LNCaP clone FGC (cell line): Measurements from ENCODE around the gene RNASE8.
A peak's percentile ranks its signal among the peaks of the same experiment; 100 is the strongest.

Experiments used
- DNase-seq: peaks from one replicate; pipeline ENCODE4 v3.0.0-alpha.2; 2011; ENCODE audit warnings: low read depth
- H3K4me3 ChIP-seq: 2 replicates; pipeline ENCODE4 v1.5.1; 2011; ENCODE audit warnings: mild to moderate bottlenecking, low read depth, low read length, control low read depth
- TF ChIP-seq, protein P1 (sequence below): IDR thresholded peaks from 2 replicates; pipeline ENCODE4 v1.5.1; 2012; ENCODE audit warnings: mild to moderate bottlenecking; ENCODE audit not compliant: control insufficient read depth, insufficient read depth; ENCODE audit errors: extremely low read depth

RNASE8 gene

DNA sequence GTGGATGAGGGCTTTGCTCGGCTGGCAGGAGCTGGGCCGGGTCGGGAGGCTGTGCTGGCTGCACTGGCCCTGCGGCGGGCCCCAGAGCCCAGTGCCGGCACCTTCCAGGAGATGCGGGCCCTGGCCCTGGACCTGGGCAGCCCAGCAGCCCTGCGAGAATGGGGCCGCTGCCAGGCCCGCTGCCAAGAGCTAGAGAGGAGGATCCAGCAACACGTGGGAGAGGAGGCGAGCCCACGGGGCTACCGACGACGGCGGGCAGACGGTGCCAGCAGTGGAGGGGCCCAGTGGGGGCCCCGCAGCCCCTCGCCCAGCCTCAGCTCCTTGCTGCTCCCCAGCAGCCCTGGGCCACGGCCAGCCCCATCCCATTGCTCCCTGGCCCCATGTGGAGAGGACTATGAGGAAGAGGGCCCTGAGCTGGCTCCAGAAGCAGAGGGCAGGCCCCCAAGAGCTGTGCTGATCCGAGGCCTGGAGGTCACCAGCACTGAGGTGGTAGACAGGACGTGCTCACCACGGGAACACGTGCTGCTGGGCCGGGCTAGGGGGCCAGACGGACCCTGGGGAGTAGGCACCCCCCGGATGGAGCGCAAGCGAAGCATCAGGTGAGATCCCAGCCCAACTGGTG lies 24.0 kb downstream of the RNASE8 start:
- no peak overlapping the region for H3K4me3 ChIP-seq
- TF ChIP-seq, protein P1, sequence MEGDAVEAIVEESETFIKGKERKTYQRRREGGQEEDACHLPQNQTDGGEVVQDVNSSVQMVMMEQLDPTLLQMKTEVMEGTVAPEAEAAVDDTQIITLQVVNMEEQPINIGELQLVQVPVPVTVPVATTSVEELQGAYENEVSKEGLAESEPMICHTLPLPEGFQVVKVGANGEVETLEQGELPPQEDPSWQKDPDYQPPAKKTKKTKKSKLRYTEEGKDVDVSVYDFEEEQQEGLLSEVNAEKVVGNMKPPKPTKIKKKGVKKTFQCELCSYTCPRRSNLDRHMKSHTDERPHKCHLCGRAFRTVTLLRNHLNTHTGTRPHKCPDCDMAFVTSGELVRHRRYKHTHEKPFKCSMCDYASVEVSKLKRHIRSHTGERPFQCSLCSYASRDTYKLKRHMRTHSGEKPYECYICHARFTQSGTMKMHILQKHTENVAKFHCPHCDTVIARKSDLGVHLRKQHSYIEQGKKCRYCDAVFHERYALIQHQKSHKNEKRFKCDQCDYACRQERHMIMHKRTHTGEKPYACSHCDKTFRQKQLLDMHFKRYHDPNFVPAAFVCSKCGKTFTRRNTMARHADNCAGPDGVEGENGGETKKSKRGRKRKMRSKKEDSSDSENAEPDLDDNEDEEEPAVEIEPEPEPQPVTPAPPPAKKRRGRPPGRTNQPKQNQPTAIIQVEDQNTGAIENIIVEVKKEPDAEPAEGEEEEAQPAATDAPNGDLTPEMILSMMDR: no peak
- DNase-seq: no peak

DNA sequence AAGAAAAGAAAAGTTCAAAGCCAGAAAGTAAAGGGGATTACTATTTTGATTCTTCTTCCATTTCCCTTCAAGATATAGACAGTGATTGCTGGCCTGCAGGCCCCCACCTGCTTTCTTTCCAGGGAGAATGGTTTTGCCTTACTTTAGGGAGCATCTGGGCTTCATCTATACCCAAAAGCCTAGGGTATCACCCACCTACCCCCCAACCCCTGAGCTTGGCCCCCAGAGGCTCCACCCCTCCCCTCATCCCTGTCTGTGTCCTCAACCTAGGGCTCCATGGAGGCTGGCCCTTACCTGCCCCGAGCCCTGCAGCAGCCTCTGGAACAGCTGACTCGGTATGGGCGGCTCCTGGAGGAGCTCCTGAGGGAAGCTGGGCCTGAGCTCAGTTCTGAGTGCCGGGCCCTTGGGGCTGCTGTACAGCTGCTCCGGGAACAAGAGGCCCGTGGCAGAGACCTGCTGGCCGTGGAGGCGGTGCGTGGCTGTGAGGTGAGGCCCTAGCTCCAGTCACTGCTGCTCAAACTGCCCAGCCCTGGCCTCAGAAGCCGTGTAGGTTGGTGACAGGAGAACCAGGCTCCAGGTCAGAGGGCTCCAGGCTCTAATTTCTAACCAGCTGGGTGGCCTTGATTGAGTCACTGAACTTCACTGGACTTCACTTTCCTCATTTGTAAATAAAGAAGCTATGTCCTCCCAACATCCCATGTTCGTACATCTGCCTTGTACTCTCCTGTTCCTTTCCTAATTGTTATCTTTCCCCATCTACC lies 26.1 kb downstream of the RNASE8 start:
- H3K4me3 ChIP-seq: no peak overlapping the region
- no peak for DNase-seq
- TF ChIP-seq, protein P1: no peak

DNA sequence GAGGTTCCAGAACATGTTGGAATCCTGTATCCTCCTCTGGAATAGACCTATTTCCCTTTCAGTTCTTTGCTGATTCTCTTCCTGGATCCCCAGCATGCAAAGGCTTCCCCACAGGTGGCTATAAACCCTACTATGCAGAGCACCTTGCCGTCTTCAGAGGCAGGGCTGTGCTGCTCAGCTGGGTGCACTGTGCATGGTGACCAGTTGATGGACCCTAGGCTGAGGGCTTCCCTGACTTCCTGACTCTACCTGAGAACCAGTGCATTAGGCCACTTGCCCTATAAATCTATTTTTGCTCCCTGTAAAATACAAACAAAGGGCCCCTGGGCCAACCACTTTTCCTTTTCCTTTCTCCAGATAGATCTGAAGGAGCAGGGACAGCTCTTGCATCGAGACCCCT lies 26.8 kb downstream of the RNASE8 start:
- no peak overlapping the region for H3K4me3 ChIP-seq
- TF ChIP-seq, protein P1: no peak
- no peak for DNase-seq

DNA sequence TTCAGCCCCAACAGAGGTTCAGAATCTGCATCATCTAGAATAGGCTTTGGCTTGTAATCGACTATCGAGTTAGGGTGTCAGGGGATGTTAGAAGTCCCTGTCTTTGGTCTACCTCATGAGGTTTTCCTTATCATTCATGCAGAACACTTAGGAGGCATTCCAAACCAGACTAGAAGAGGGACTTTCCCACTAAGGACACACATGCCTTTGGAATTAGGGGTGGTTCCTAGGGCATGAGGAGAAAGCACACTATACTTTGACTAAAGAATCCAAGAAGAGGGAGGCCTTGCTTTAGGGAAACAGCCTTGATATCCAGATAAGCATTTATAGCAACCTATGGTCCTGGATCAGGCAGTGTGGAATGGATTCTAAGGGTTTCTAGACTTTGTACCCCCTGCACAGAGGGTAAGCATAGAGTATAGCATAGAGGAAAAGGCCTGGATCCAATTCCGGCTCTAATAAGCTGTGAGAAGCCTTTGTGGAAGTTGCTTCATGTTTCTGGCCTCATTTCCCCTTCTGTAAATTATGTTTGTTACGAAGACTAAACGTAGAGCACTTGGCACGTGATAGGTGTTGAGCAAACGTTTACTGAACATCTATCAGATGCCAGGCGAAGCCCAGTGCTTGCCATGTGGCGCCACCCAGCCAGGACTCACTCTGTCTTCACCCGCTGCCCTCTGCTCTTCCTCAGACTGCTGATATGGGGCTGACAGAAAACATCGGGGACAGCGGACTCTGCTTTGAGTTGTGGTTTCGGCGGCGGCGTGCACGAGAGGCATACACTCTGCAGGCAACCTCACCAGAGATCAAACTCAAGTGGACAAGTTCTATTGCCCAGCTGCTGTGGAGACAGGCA lies 27.6 kb downstream of the RNASE8 start:
- peak; percentile 69 for DNase-seq
- no peak overlapping the region for H3K4me3 ChIP-seq
- TF ChIP-seq, protein P1: no peak

DNA sequence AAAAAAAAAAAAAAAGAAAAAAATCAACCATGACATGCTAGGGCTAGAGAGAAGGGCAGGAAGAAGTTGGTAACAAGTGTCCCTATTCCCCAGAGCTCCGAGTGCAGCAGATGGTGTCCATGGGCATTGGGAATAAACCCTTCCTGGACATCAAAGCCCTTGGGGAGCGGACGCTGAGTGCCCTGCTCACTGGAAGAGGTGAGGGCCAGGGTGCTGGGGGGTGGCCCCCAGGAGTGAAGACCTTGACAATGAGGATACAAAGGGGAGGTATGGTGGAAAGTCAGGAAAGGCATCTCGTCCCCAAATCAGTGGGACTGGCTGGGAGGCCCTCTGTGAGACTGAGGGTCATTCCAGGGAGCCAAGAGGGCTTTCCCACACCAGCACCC lies 29.3 kb downstream of the RNASE8 start:
- DNase-seq: no peak
- no peak overlapping the region for H3K4me3 ChIP-seq
- TF ChIP-seq, protein P1: no peak

DNA sequence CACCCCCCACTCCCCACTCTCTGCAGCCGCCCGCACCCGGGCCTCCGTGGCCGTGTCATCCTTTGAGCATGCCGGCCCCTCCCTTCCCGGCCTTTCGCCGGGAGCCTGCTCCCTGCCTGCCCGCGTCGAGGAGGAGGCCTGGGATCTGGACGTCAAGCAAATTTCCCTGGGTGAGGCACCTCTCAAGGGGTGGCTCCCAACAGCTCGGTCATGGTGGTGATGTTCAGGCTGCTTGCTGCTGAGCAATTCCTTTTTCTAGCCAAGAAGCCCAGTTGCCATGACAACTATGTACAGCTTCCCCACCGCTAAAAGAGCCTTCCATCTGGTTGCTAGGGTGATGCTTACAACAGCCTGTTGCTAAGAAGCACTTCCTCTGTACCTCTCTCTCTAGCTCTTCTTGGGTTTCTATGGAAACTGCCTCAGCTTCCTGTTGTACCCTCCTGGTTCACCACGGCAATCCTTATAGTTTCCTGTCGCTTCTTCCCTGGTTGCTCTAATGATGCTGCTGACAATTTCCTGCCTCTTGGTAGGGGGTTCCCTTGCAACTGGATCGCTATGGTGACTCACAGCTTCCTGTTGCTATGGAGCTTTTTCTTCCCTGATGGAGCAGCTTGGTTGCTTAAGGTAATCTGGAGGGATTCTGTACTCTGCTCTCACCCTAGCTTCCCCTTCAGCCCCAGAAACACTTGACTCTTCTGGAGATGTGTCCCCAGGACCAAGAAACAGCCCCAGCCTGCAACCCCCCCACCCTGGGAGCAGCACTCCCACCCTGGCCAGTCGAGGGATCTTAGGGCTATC lies 29.9 kb downstream of the RNASE8 start:
- H3K4me3 ChIP-seq: no peak overlapping the region
- TF ChIP-seq, protein P1: no peak
- DNase-seq: no peak
